Adrenal gland (tissue), 12 donors: ENCODE results near the gene FIGLA. TPM values are rescaled to one million over a fixed set of nuclear protein-coding genes. Genes with fewer than 3 reads are reported as not detected.
A peak's percentile ranks its signal among the peaks of the same experiment; 100 is the strongest.

Experiments
- DNase-seq, 7 donors: peaks; one replicate each; pipeline ENCODE4 v3.0.0-alpha.2; 2019 to 2020
- H3K27ac ChIP-seq, 5 donors: fragments of 200-600 bp; sonication (generic) in 4 of 5; 1 replicate in 3 of 5; 2 replicates in 2 of 5; pipeline versions ENCODE4 v1.5.1 to v1.8.0; 2016 to 2020; ENCODE audit warnings: mild to moderate bottlenecking in 1 of 5
- H3K27me3 ChIP-seq: fragments of 200-600 bp; 2 replicates; pipeline ENCODE4 v1.8.0; 2021
- H3K36me3 ChIP-seq, 2 donors: fragments of 200-600 bp; replicated peaks in 1 of 2; 1 replicate in 1 of 2; 2 replicates in 1 of 2; pipeline versions ENCODE4 v1.5.1 to v1.8.0; 2018 to 2022
- H3K4me1 ChIP-seq, 2 donors: fragments of 200-600 bp; replicated peaks in 1 of 2; 1 replicate in 1 of 2; 2 replicates in 1 of 2; pipeline versions ENCODE4 v1.5.1 to v1.8.0; 2018 to 2021
- H3K4me3 ChIP-seq, 4 donors: fragments of 200-600 bp; sonication (generic) in 3 of 4; one replicate each; pipeline ENCODE4 v1.5.1; 2016 to 2018
- H3K9me3 ChIP-seq, 3 donors: fragments of 200-600 bp; sonication (generic) in 1 of 3; replicated peaks in 1 of 3; 1 replicate in 2 of 3; 2 replicates in 1 of 3; pipeline versions ENCODE4 v1.5.1 to v1.8.0; 2016 to 2021
- CTCF ChIP-seq, 6 experiments: fragments of 450-650 bp in 4 of 6; fragments of 200-600 bp in 2 of 6; sonication (generic) in 1 of 6; IDR thresholded peaks; 1 replicate in 5 of 6; 2 replicates in 1 of 6; pipeline versions ENCODE4 v1.5.1 to v1.8.0; 2016 to 2021; ENCODE audit warnings: antibody characterized with exemption in 6 of 6, mild to moderate bottlenecking in 2 of 6, moderate library complexity in 1 of 6
- POLR2A ChIP-seq, 2 donors: fragments of 450-650 bp; IDR thresholded peaks; one replicate each; pipeline ENCODE4 v1.6.1; 2017; ENCODE audit warnings: antibody characterized with exemption in 2 of 2, mild to moderate bottlenecking in 2 of 2, moderate library complexity in 1 of 2
- WGBS, 4 donors: extraction: QIAGEN DNeasy Blood & Tissue Kit in 2 of 4; methylation state at CpG; one replicate each; pipeline versions ENCODE4 v1.1.5 to v1.1.7; 2013 to 2017; 5-methylcytosine and 5-hydroxymethylcytosine counted together
- intact Hi-C, 2 donors: fragments of 100-400 bp; cut with DNase I; formaldehyde crosslinking; loops; one replicate each; pipeline versions ENCODE4 v1.14.1 to v1.15.0; 2022 to 2023
- polyA plus RNA-seq, 3 donors: library from polyadenylated mRNA; stranded (reverse); fragments of 200-250 nt in 2 of 3; fragments of 350-450 nt in 1 of 3; fragmentation: Illumina TruSeq in 1 of 3; extraction: RNeasy Lipid Tissue Mini Kit (QIAGEN cat#74804) in 1 of 3; gene quantifications; one replicate each; pipeline ENCODE4 v1.2.3, GENCODE V29; 2013 to 2014
- total RNA-seq, 9 donors: library from RNA; depleted of rRNA in 4 of 9; stranded (reverse); fragments of >200 nt in 4 of 9; fragments of 120-200 nt in 1 of 9; fragmentation: NEBNext Ultra II Directional in 1 of 9; extraction: Animal tissue kit (Norgen Biotek cat#: 25700) in 1 of 9; gene quantifications; one replicate each; pipeline versions ENCODE4 v1.1.0 to v1.2.4, GENCODE V29; 2013 to 2023
- donor health status: healthy with polysubstance abuse.
- donor health status: Bipolar disorder and iron deficiency.
- donor health status: DM: yes; HTN: yes; CAD: no.
- donor health status: DM: no; HTN: no; CAD: no.
- donor health status: DM: no; HTN: no; CAD: no.
- donor health status: DM: yes; HTN: yes; CAD: no.

FIGLA gene
- total and polyA plus RNA-seq, 12 donors = not detected

- TF ChIP-seq CTCF (IDR thresholded peaks at IDR 0.05) (no peak), POLR2A (IDR thresholded peaks at IDR 0.05) (no peak)
- no peaks in the 10 kb centered on the region for H3K36me3 ChIP-seq
- no peak overlapping the region for H3K4me3 ChIP-seq
- no peaks in the 10 kb centered on the region for H3K27me3 ChIP-seq
- no peak overlapping the region for H3K27ac ChIP-seq
- intact Hi-C loops = no loop called here
- no peaks in the 10 kb centered on the region for H3K4me1 ChIP-seq
- no peak for DNase-seq
- H3K9me3 ChIP-seq = no peaks in the 10 kb centered on the region
- 58 to 74% (median 72%) methylated on average over 5 of the region's 5 CpGs for WGBS, 4 donors
Measured at GRCh38 chr2:70830366-70830765, 39.9 kb upstream of the FIGLA start.

GRCh38 chr2:70829916-70830315 lies 39.5 kb upstream of the FIGLA start:
- Histone ChIP-seq H3K36me3 (no peaks in the 10 kb centered on the region), H3K4me3 (no peak overlapping the region), H3K4me1 (no peaks in the 10 kb centered on the region), H3K27ac (no peak overlapping the region), H3K27me3 (no peaks in the 10 kb centered on the region), H3K9me3 (no peaks in the 10 kb centered on the region)
- 26 to 40% (median 32%) methylated on average over 1 of the region's 1 CpG for WGBS, 4 donors
- no peak for TF ChIP-seq CTCF (IDR thresholded peaks at IDR 0.05)
- no peak for TF ChIP-seq POLR2A (IDR thresholded peaks at IDR 0.05)
- intact Hi-C loops = no loop called here
- DNase-seq = no peak

- H3K4me3 ChIP-seq = no peak overlapping the region
- no peak overlapping the region for H3K27ac ChIP-seq
- no peaks in the 10 kb centered on the region for H3K4me1 ChIP-seq
- WGBS, 4 donors = 59 to 63% (median 61%) methylated on average over 6 of the region's 6 CpGs
- peak in 2 of 7 donors; percentile 7 to 30 for DNase-seq
- H3K36me3 ChIP-seq = no peaks in the 10 kb centered on the region
- intact Hi-C loops = no loop called here
- TF ChIP-seq CTCF (IDR thresholded peaks at IDR 0.05) (no peak), POLR2A (IDR thresholded peaks at IDR 0.05) (no peak)
- no peaks in the 10 kb centered on the region for H3K9me3 ChIP-seq
- H3K27me3 ChIP-seq = no peaks in the 10 kb centered on the region
Measured at GRCh38 chr2:70828914-70829824, 38.7 kb upstream of the FIGLA start.

- DNase-seq = no peak
- Histone ChIP-seq H3K9me3 (no peaks in the 10 kb centered on the region), H3K4me3 (no peak overlapping the region), H3K4me1 (no peaks in the 10 kb centered on the region), H3K36me3 (no peaks in the 10 kb centered on the region), H3K27me3 (no peaks in the 10 kb centered on the region), H3K27ac (no peak overlapping the region)
- WGBS, 4 donors = 73 to 85% (median 75%) methylated on average over 5 of the region's 5 CpGs
- intact Hi-C loops = no loop called here
- TF ChIP-seq POLR2A (IDR thresholded peaks at IDR 0.05) (no peak), CTCF (IDR thresholded peaks at IDR 0.05) (no peak)
Measured at GRCh38 chr2:70828115-70828514, 37.7 kb upstream of the FIGLA start.
